ENCODE data around the gene XAGE3. TPM values are rescaled to one million over a fixed set of nuclear protein-coding genes. Genes with fewer than 3 reads are reported as not detected.

The XAGE3 gene
- total RNA-seq, 1 donor from 2014 or later = not detected

- no peak overlapping the region for H3K27ac ChIP-seq (replicated peaks)
- H3K27me3 ChIP-seq (ENCODE audit: low read depth) = no peaks in the 10 kb centered on the region
- no peaks in the 10 kb centered on the region for H3K9me3 ChIP-seq (replicated peaks)
- H3K4me1 ChIP-seq = no peaks in the 10 kb centered on the region
- H3K36me3 ChIP-seq = no peaks in the 10 kb centered on the region
- H3K4me3 ChIP-seq = no peak overlapping the region
- TF ChIP-seq, protein P1, sequence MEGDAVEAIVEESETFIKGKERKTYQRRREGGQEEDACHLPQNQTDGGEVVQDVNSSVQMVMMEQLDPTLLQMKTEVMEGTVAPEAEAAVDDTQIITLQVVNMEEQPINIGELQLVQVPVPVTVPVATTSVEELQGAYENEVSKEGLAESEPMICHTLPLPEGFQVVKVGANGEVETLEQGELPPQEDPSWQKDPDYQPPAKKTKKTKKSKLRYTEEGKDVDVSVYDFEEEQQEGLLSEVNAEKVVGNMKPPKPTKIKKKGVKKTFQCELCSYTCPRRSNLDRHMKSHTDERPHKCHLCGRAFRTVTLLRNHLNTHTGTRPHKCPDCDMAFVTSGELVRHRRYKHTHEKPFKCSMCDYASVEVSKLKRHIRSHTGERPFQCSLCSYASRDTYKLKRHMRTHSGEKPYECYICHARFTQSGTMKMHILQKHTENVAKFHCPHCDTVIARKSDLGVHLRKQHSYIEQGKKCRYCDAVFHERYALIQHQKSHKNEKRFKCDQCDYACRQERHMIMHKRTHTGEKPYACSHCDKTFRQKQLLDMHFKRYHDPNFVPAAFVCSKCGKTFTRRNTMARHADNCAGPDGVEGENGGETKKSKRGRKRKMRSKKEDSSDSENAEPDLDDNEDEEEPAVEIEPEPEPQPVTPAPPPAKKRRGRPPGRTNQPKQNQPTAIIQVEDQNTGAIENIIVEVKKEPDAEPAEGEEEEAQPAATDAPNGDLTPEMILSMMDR (IDR thresholded peaks at IDR 0.05; ENCODE audit: borderline replicate concordance) = no peak
- intact Hi-C loops (cut with micrococcal nuclease) = no loop called here
- no peak for DNase-seq
These were observed 48.1 kb downstream of the XAGE3 start for GRCh38 chrX:52819788-52820187.

Other genes with a start within 250 kb of the XAGE3 start
- not detected for gene SSX7, start 213.2 kb downstream of the XAGE3 start, total RNA-seq
- gene SSX2, start 160.9 kb downstream of the XAGE3 start, total RNA-seq = not detected
- not detected for gene SSX2B, start 116.8 kb downstream of the XAGE3 start, total RNA-seq
- gene SPANXN5, start 70.7 kb downstream of the XAGE3 start, total RNA-seq = not detected
- not detected for gene XAGE5, start 56.8 kb downstream of the XAGE3 start, total RNA-seq
- 5.9 TPM for gene FAM156B, start 29.2 kb upstream of the XAGE3 start, total RNA-seq
- gene FAM156A, start 90.4 kb upstream of the XAGE3 start, total RNA-seq = 12.1 TPM
- gene GPR173, start 180.7 kb upstream of the XAGE3 start, total RNA-seq = 0.25 TPM
- gene TSPYL2, start 214.3 kb upstream of the XAGE3 start, total RNA-seq = 37.0 TPM
- gene KANTR, start 226.1 kb upstream of the XAGE3 start, total RNA-seq = 5.0 TPM